HG02885 (cell line): Measurements from ENCODE around the gene PHACTR1.
"Not testable (repeated sequence)": the region's sequence is repeated elsewhere in the genome, so short reads cannot be mapped to it uniquely, and the experiment has no call there.

ENCODE experiments used
- ATAC-seq: cut with Tn5 transposase; IDR thresholded peaks from one replicate; pipeline ENCODE4 v1.9.1; 2021; ENCODE audit warnings: mild to moderate bottlenecking; ENCODE audit not compliant: unreplicated experiment, poor library complexity

The PHACTR1 gene

DNA sequence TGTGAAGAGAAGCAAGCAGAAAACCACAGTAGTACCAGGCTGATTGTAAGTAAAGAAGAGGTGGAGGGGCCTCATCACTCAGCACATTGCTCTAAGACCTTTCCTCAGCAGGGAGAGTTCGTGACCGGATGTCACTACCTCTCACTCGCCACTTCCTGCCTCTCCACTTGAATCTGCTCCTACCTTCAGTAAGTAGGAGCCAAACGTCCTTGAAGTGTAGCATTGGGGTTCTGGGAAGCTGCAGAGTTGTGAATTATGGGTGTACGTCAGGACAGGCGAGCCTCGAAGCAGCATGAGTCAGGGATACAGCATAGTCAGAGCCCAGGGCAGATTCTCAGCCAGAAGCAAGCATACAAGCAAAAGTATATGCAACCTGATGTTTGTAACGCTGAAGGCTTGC is 224.9 kb downstream of the PHACTR1 start:
- ATAC-seq = no peak

DNA sequence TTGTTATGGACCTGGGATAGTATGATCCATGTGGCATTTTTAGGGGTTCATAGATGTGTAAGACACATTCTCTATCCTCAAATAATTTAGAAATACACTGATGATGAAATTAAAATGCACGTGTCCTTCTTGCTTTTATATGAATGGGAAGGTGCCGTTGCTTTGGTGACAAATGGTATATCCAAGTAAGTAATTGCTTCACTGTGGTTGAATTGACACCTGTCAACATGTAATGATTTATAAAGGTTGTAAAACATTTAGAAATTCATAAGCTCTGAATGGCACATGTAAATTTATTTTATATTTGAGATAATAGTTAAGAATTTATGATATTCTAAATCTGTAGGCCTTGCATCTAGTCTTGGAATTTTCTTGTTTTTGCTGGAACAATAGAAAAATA is 227.0 kb downstream of the PHACTR1 start:
- ATAC-seq = no peak

DNA sequence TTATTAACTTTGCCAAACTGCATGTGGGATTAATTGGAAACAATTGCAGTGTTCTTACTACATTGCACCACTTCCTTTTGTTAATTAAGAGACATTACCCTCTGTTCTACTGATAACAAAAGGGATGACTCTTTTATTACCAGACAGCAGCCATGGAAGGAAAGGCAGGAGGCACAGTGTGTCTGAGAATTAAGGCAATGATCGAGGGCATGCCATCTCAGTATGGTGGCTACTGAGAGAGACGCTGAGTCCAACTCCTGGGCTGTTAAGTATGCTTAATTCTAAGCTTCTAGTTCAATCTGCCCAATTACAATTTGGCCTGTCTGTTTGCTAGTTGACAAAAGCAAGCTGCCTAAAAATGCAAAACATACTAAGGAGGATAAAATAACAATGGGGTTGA is 227.4 kb downstream of the PHACTR1 start:
- no peak for ATAC-seq

- ATAC-seq = not testable (repeated sequence)
These were observed 228.0 kb downstream of the PHACTR1 start for GRCh38 chr6:12944528-12944927.

- ATAC-seq = no peak
These were observed 230.7 kb downstream of the PHACTR1 start for GRCh38 chr6:12947151-12947871.

- no peak for ATAC-seq
These were observed 231.4 kb downstream of the PHACTR1 start for GRCh38 chr6:12947967-12948366.

- ATAC-seq = no peak
These were observed 234.4 kb downstream of the PHACTR1 start for GRCh38 chr6:12950976-12951375.

GRCh38 chr6:12951415-12951814 is 234.8 kb downstream of the PHACTR1 start:
- ATAC-seq = no peak

GRCh38 chr6:12952318-12952717 is 235.8 kb downstream of the PHACTR1 start:
- no peak for ATAC-seq

GRCh38 chr6:12955956-12956355 is 239.4 kb downstream of the PHACTR1 start:
- no peak for ATAC-seq

DNA sequence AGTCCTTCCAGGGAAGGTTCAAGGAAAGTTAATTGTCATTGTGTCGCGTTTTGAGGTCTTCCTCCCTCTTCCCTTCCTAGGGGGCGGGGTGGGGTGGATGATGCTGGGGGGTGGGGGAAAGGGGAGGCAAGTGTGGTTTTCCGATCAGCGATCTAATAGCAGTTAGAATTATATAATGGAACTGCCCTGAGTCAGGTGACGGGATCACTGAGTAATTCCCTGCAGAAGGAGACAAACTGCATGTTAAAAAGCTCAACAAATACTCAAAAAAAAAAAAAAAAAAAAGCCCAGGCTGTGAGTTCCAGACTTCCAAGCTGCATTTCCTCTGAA is 240.4 kb downstream of the PHACTR1 start:
- no peak for ATAC-seq

DNA sequence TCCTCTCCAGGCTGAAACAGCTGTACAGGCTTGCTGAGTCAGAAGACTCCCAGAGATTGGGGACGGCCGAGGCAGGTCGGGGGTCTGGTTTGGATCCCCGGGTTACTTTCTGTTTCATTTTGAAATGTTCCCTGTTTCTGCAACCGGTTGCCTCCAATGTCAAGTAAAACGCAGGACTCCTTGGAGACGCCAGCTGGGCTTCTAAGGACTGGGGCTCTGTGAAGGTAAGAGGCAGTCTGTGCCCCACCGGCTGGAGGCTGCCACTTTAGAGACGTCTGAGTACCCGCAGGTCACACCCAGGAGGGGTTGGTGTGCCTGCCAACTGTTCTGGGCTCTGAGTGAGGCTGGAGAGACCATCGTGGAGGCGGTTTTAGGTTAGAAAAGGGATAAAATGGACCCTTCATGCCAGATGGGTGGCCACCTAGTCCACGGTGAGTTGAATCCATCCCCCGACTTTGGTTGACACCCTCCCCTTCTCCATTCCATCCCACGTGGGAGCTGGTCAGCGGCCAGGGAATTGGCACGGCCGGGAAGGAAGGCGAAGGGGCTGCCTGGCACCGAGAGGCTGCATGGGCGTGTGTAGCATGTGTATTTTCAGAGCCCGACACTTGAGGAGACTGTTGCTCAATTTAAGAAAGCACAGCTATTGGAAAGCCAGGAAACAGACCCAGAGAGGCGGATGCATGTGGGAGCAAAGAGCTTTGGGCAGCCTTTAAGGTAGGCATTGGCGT is 240.9 kb downstream of the PHACTR1 start:
- no peak for ATAC-seq

DNA sequence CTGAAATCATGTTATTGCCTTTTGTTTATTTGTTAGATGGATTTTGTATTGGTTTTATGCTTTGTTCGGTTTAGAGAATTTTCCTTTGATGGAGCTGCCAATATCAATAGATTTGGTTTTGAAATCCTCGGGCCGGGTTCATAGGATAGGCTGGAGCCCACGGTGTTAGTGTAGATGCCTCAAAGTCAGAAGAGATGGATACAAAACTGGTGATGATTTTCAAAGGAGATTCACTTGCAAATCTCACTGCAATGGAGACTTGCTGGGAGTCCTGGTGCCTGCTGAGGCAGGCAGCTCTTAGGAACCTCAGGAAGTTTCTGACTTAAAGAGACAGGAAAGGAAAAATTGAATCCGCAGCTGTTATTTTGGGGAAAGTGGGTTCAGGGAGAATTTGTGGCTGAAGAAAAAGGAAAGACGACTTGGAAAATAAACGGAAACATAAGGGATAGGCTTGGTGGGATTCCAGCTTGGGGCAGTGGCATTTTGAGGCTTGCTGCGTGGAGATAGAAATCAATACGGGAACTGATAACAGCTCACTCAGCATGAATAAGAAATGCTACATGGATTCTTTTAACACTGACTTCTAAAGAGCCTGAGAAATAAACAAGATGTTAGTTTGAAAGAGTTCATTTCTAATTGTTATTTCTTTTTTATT is 241.6 kb downstream of the PHACTR1 start:
- ATAC-seq = no peak

- no peak for ATAC-seq
These were observed 245.2 kb downstream of the PHACTR1 start for GRCh38 chr6:12961761-12962160.

GRCh38 chr6:12962529-12962928 is 246.0 kb downstream of the PHACTR1 start:
- no peak for ATAC-seq

DNA sequence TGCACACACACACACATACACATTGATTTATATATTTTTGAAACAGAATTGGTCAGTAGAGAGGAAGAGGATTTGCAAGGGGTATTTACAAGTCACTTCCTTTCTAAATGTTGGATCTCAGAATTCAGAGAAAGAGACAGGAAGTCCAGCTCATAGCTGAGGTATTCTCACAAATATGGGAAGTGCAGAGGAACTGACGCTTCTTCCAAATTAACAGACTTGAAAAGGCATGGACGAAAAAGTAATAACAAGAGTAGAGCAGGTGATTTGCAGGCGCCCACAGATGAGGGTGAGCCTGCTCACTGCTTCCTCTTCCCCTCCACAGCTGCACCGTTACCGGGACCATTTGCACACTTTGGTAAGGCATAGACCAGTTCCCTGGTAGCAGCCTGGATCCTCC is 246.4 kb downstream of the PHACTR1 start:
- no peak for ATAC-seq

DNA sequence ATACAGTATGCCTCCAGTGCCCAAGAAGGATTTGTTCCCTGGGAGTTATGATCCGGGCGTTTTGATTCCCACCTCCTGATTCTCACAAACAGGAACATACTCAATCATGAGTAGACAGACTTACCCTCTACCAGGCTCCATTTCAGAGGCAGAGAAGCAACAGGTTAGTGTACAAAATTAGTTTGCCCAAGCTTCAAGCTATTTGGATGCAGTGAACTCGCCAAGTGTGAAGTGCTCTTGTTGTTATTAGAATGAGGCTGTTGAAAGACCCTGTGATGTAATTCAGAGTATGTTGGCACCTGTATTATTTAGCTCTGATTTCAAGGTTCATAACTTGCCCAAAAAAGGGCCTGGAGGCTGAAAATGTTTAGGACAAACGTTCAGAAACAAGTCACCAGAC is 247.0 kb downstream of the PHACTR1 start:
- no peak for ATAC-seq

GRCh38 chr6:12967686-12968085 is 251.1 kb downstream of the PHACTR1 start:
- ATAC-seq = no peak

DNA sequence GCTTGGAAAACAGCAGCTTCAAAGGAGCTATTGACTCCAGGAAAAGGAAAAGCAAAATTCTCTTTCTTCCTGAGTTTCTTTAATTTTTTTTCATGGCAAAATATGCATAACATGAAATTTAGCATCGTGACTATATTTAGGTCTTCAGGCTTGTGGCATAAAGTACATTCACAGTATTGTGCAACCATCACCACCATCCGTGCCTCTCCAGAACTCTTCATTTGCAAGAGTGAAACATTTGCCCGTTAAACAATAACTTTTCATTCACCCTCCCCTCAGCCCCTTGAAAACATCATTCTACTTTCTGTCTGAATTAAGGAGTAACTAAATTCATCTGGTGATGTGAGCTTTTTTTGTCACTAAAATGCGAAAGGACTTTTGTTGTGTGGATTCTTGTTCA is 251.7 kb downstream of the PHACTR1 start:
- no peak for ATAC-seq

GRCh38 chr6:12968839-12969558 is 252.4 kb downstream of the PHACTR1 start:
- ATAC-seq = no peak

DNA sequence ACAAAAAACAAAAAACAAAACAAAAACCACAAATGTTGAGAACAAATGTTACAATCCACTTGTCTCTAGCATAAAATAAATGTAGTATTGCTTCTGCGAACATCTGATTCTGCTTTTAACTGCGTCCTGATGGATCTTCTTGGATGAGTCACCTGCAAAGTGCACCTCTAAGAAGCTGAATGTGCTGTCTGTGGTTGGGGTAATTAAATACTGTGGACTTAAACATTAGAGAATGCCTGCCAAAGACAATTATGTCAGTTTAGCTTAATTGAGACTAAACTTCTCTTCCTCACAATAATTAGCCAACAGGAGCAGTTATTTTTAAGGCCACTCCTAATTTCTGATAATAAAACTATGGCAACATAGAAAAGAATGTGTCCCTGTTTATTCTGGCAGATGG is 253.4 kb downstream of the PHACTR1 start:
- ATAC-seq = no peak
